PC-9 (cell line): ENCODE results near the gene GPR143. TPM values are rescaled to one million over a fixed set of nuclear protein-coding genes. Genes with fewer than 3 reads are reported as not detected.

ENCODE experiments used
- BruUV-seq: library from RNA; stranded (reverse); fragments of 400-500 nt; replicated peaks from 2 replicates; lab custom pipeline; 2021; lab: Mats Ljungman, UMichigan
- CTCF ChIA-PET: fragments of 300-600 bp; sonication (Branson Sonifier 250); formaldehyde crosslinking; loops from one replicate; lab custom pipeline; 2022; ENCODE audit warnings: antibody characterized with exemption; lab: Charles Lee
- POLR2A ChIA-PET: fragments of 300-600 bp; sonication (Branson Sonifier 250); formaldehyde crosslinking; loops from one replicate; lab custom pipeline; 2022; ENCODE audit warnings: antibody characterized with exemption; ENCODE audit not compliant: unreplicated experiment; lab: Charles Lee
- DNase-seq, 2 experiments: peaks; one replicate each; pipeline versions ENCODE4 v3.0.0 to v3.0.0-alpha.2; 2015 to 2022; ENCODE audit warnings: mixed read lengths in 1 of 2
- H2AFZ ChIP-seq: fragments of 200-600 bp; sonication (generic); 2 replicates; pipeline ENCODE4 v1.8.1; 2017; ENCODE audit warnings: antibody characterized with exemption
- H3F3A ChIP-seq: fragments of 200-600 bp; sonication (generic); 2 replicates; pipeline ENCODE4 v1.8.1; 2017; ENCODE audit warnings: antibody characterized with exemption, mild to moderate bottlenecking, low read depth; ENCODE audit not compliant: insufficient read depth
- H3K27ac ChIP-seq: fragments of 200-600 bp; sonication (generic); 2 replicates; pipeline ENCODE4 v1.6.1; 2016; ENCODE audit warnings: mixed run types
- H3K27me3 ChIP-seq: fragments of 200-600 bp; sonication (generic); 2 replicates; pipeline ENCODE4 v1.6.1; 2016; ENCODE audit warnings: low read depth, mixed run types; ENCODE audit not compliant: insufficient read depth
- H3K36me3 ChIP-seq: fragments of 200-600 bp; sonication (generic); 2 replicates; pipeline ENCODE4 v1.6.1; 2016; ENCODE audit warnings: low read depth, mixed run types
- H3K4me1 ChIP-seq: fragments of 200-600 bp; sonication (generic); replicated peaks from 2 replicates; pipeline ENCODE4 v1.6.1; 2016; ENCODE audit warnings: mixed run types; ENCODE audit not compliant: insufficient read depth
- H3K4me2 ChIP-seq: fragments of 200-600 bp; sonication (generic); 2 replicates; pipeline ENCODE4 v1.6.1; 2017; ENCODE audit warnings: mixed run types
- H3K4me3 ChIP-seq: fragments of 200-600 bp; sonication (generic); 2 replicates; pipeline ENCODE4 v1.6.1; 2016; ENCODE audit warnings: mixed run types
- H3K79me2 ChIP-seq: fragments of 200-600 bp; sonication (generic); 2 replicates; pipeline ENCODE4 v1.6.1; 2017; ENCODE audit warnings: low read depth, mixed run types
- H3K9me2 ChIP-seq: fragments of 200-600 bp; sonication (generic); 2 replicates; pipeline ENCODE4 v1.8.1; 2017; ENCODE audit warnings: mild to moderate bottlenecking; ENCODE audit not compliant: insufficient read depth
- H3K9me3 ChIP-seq: fragments of 200-600 bp; sonication (generic); 2 replicates; pipeline ENCODE4 v1.8.1; 2016; ENCODE audit warnings: low read depth; ENCODE audit not compliant: insufficient read depth
- H4K20me1 ChIP-seq: fragments of 200-600 bp; sonication (generic); 2 replicates; pipeline ENCODE4 v1.8.1; 2017; ENCODE audit not compliant: insufficient read depth
- CTCF ChIP-seq: fragments of 200-600 bp; sonication (generic); conservative IDR thresholded peaks from 2 replicates; pipeline ENCODE4 v1.6.1; 2017; ENCODE audit warnings: mixed run types, antibody characterized with exemption, mild to moderate bottlenecking, moderate library complexity
- EZH2 ChIP-seq: fragments of 200-600 bp; sonication (generic); IDR thresholded peaks from 2 replicates; pipeline ENCODE4 v1.8.0; 2017; ENCODE audit warnings: antibody characterized with exemption, low read depth
- intact Hi-C: fragments of 100-400 bp; cut with micrococcal nuclease; formaldehyde crosslinking; loops from one replicate; pipeline ENCODE4 v1.10.0; 2022; ENCODE audit not compliant: unreplicated experiment
- total RNA-seq: library from RNA; stranded (reverse); gene quantifications from 2 replicates; pipeline ENCODE4 v1.2.3, GENCODE V29; 2021

The GPR143 gene
- total RNA-seq, 1 experiment from 2014 or later: not detected

DNA sequence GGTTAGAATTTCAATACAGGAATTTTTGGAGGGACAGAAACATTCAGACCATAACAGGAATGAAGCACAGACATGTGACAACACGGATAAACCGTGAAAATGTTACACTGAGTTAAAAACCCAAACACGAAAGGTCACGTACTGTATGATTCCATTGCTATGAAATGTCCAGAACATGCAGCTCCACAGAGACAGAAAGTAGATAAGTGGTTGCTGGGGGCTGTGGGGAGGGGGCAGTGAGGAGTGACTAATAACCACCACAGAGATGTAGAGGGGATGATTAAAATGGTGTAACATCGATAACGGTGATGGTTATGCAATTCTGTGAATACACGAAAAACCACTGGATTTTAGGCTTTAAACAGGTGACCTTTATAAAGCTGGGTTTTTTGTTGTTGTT, 8.3 kb downstream of the GPR143 start:
- BruUV-seq: no TSS peak
- ChIA-PET CTCF (no interaction called here), POLR2A (no interaction called here)
- TF ChIP-seq CTCF (no peak), EZH2 (no peak)
- DNase-seq: no peak
- Histone ChIP-seq H2AFZ (no peak overlapping the region), H3K4me2 (no peak overlapping the region), H3K4me3 (no peak overlapping the region), H4K20me1 (no peaks in the 10 kb centered on the region), H3F3A (no peaks in the 10 kb centered on the region), H3K9me3 (no peaks in the 10 kb centered on the region), H3K27me3 (peaks cover 6% of the 10 kb centered on the region; the same call in 1 of the 2 replicates), H3K36me3 (no peaks in the 10 kb centered on the region), H3K79me2 (no peaks in the 10 kb centered on the region), H3K27ac (no peak overlapping the region), H3K4me1 (no peaks in the 10 kb centered on the region), H3K9me2 (no peaks in the 10 kb centered on the region)
- intact Hi-C loops: no loop called here

- Histone ChIP-seq H3K4me2 (no peak overlapping the region), H3K36me3 (no peaks in the 10 kb centered on the region), H3K27ac (no peak overlapping the region), H3K9me3 (no peaks in the 10 kb centered on the region), H3K79me2 (no peaks in the 10 kb centered on the region), H3K4me3 (no peak overlapping the region), H4K20me1 (no peaks in the 10 kb centered on the region), H3K4me1 (no peaks in the 10 kb centered on the region), H3K9me2 (no peaks in the 10 kb centered on the region), H3F3A (no peaks in the 10 kb centered on the region), H2AFZ (no peak overlapping the region), H3K27me3 (no peaks in the 10 kb centered on the region)
- TF ChIP-seq EZH2 (no peak), CTCF (no peak)
- POLR2A ChIA-PET: no interaction called here
- no peak for DNase-seq
- CTCF ChIA-PET: no interaction called here
- intact Hi-C loops: no loop called here
- BruUV-seq: no TSS peak
Measured at GRCh38 chrX:9749146-9749692, 16.4 kb downstream of the GPR143 start.

GRCh38 chrX:9747644-9748043, 18.0 kb downstream of the GPR143 start:
- Histone ChIP-seq H3F3A (no peaks in the 10 kb centered on the region), H3K27ac (no peak overlapping the region), H3K9me2 (no peaks in the 10 kb centered on the region), H4K20me1 (no peaks in the 10 kb centered on the region), H2AFZ (no peak overlapping the region), H3K4me2 (no peak overlapping the region), H3K4me3 (no peak overlapping the region), H3K27me3 (no peaks in the 10 kb centered on the region), H3K36me3 (no peaks in the 10 kb centered on the region), H3K9me3 (no peaks in the 10 kb centered on the region), H3K4me1 (no peaks in the 10 kb centered on the region), H3K79me2 (no peaks in the 10 kb centered on the region)
- intact Hi-C loops: no loop called here
- ChIA-PET POLR2A (no interaction called here), CTCF (no interaction called here)
- BruUV-seq: no TSS peak
- no peak for DNase-seq
- TF ChIP-seq EZH2 (no peak), CTCF (no peak)
